ENCODE measurements around the gene ST7. TPM values are rescaled to one million over a fixed set of nuclear protein-coding genes. Genes with fewer than 3 reads are reported as not detected.
A peak's percentile ranks its signal among the peaks of the same experiment; 100 is the strongest.

The ST7 gene
- total and polyA plus RNA-seq, 7 experiments from 2014 or later = 2.1 to 6.4 (median 4.1) TPM

DNA sequence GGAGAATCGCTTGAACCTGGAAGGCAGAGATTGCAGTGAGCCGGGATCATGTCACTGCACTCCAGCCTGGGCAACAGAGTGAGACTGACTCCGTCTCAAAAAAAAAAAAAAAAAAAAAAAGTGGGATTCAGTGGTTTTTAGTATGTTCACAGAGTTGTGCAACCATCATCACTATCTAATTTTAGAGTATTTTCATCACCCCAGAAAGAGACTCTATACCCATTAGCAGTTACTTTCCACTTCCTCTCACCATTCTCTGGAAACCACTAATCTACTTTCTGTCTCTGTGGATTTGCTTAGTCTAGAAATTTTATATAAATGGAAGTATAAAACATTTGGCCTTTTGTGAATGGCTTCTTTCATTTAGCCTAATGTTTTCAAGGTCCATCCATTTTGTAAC lies 113.4 kb downstream of the ST7 start:
- Mint-ChIP-seq H3K4me3 (no peak overlapping the region), H3K27ac (no peak overlapping the region), H3K9me3 (no peaks in the 10 kb centered on the region), H3K36me3 (peaks cover 0 to 3% (median 0%) of the 10 kb centered on the region in 5 donors), H3K27me3 (peaks cover 0 to 17% (median 0%) of the 10 kb centered on the region in 5 donors), H3K4me1 (peaks cover 0 to 27% (median 15%) of the 10 kb centered on the region in 7 donors)
- H3K27ac ChIP-seq (ENCODE audit: low read depth, low read length) = no peak overlapping the region
- ATAC-seq = no peak
- peaks cover 0 to 8% of the 10 kb centered on the region in 2 donors for H3K4me1 ChIP-seq (ENCODE audit: control insufficient read depth in 2 of 2, insufficient read depth in 2 of 2, low read length in 2 of 2)
- intact Hi-C loops (cut with micrococcal nuclease) = no loop called here
- CTCF ChIA-PET = no interaction called here
- POLR2A ChIA-PET = no interaction called here
- no peaks in the 10 kb centered on the region for H3K36me3 ChIP-seq (ENCODE audit: control insufficient read depth in 2 of 3, insufficient read depth in 3 of 3, low read length in 3 of 3)
- no peak for DNase-seq
- H3K9me3 ChIP-seq (ENCODE audit: control insufficient read depth in 2 of 3, low read length in 3 of 3) = no peaks in the 10 kb centered on the region
- no peak overlapping the region for H3K4me3 ChIP-seq (ENCODE audit: low read length)
- no peaks in the 10 kb centered on the region for H3K27me3 ChIP-seq (ENCODE audit: control insufficient read depth in 2 of 2, insufficient read depth in 2 of 2, low read length in 2 of 2)

GRCh38 chr7:117067340-117067739 lies 114.0 kb downstream of the ST7 start:
- H3K4me3 ChIP-seq (ENCODE audit: low read length) = no peak overlapping the region
- intact Hi-C loops (cut with micrococcal nuclease) = no loop called here
- H3K27me3 Mint-ChIP-seq = peaks cover 0 to 17% (median 0%) of the 10 kb centered on the region in 5 donors
- no peaks in the 10 kb centered on the region for H3K9me3 ChIP-seq (ENCODE audit: control insufficient read depth in 2 of 3, low read length in 3 of 3)
- no peaks in the 10 kb centered on the region for H3K27me3 ChIP-seq (ENCODE audit: control insufficient read depth in 2 of 2, insufficient read depth in 2 of 2, low read length in 2 of 2)
- no peaks in the 10 kb centered on the region for H3K9me3 Mint-ChIP-seq
- DNase-seq (no peak), ATAC-seq (no peak)
- POLR2A ChIA-PET = no interaction called here
- H3K4me3 Mint-ChIP-seq = no peak overlapping the region
- H3K27ac ChIP-seq (ENCODE audit: low read depth, low read length) = no peak overlapping the region
- H3K4me1 Mint-ChIP-seq = peaks cover 0 to 27% (median 15%) of the 10 kb centered on the region in 7 donors
- H3K36me3 ChIP-seq (ENCODE audit: control insufficient read depth in 2 of 3, insufficient read depth in 3 of 3, low read length in 3 of 3) = no peaks in the 10 kb centered on the region
- CTCF ChIA-PET = no interaction called here
- H3K4me1 ChIP-seq (ENCODE audit: control insufficient read depth in 2 of 2, insufficient read depth in 2 of 2, low read length in 2 of 2) = peaks cover 0 to 8% of the 10 kb centered on the region in 2 donors
- H3K36me3 Mint-ChIP-seq = peaks cover 0 to 3% (median 0%) of the 10 kb centered on the region in 5 donors
- H3K27ac Mint-ChIP-seq = no peak overlapping the region

GRCh38 chr7:117068511-117069145 lies 115.3 kb downstream of the ST7 start:
- H3K36me3 Mint-ChIP-seq = peaks cover 0 to 3% (median 0%) of the 10 kb centered on the region in 5 donors
- H3K27me3 Mint-ChIP-seq = peaks cover 0 to 15% (median 0%) of the 10 kb centered on the region in 5 donors
- Histone ChIP-seq H3K36me3 (ENCODE audit: control insufficient read depth in 2 of 3, insufficient read depth in 3 of 3, low read length in 3 of 3) (no peaks in the 10 kb centered on the region), H3K4me3 (ENCODE audit: low read length) (no peak overlapping the region), H3K27ac (ENCODE audit: low read depth, low read length) (no peak overlapping the region), H3K4me1 (ENCODE audit: control insufficient read depth in 2 of 2, insufficient read depth in 2 of 2, low read length in 2 of 2) (peaks cover 0 to 8% of the 10 kb centered on the region in 2 donors), H3K9me3 (ENCODE audit: control insufficient read depth in 2 of 3, low read length in 3 of 3) (no peaks in the 10 kb centered on the region), H3K27me3 (ENCODE audit: control insufficient read depth in 2 of 2, insufficient read depth in 2 of 2, low read length in 2 of 2) (no peaks in the 10 kb centered on the region)
- DNase-seq (peak in 4 of 9 donors; percentile 2 to 12 (median 8)), ATAC-seq (no peak)
- ChIA-PET POLR2A (no interaction called here), CTCF (no interaction called here)
- intact Hi-C loops (cut with micrococcal nuclease) = no loop called here
- no peak overlapping the region for H3K27ac Mint-ChIP-seq
- peak overlapping the region in 1 of 10 donors; percentile 30 for H3K4me3 Mint-ChIP-seq
- H3K9me3 Mint-ChIP-seq = no peaks in the 10 kb centered on the region
- H3K4me1 Mint-ChIP-seq = peaks cover 0 to 32% (median 20%) of the 10 kb centered on the region in 7 donors

- DNase-seq (no peak), ATAC-seq (no peak)
- Histone ChIP-seq H3K36me3 (ENCODE audit: control insufficient read depth in 2 of 3, insufficient read depth in 3 of 3, low read length in 3 of 3) (no peaks in the 10 kb centered on the region), H3K4me1 (ENCODE audit: control insufficient read depth in 2 of 2, insufficient read depth in 2 of 2, low read length in 2 of 2) (peaks cover 0 to 8% of the 10 kb centered on the region in 2 donors), H3K27me3 (ENCODE audit: control insufficient read depth in 2 of 2, insufficient read depth in 2 of 2, low read length in 2 of 2) (no peaks in the 10 kb centered on the region), H3K9me3 (ENCODE audit: control insufficient read depth in 2 of 3, low read length in 3 of 3) (no peaks in the 10 kb centered on the region), H3K27ac (ENCODE audit: low read depth, low read length) (no peak overlapping the region), H3K4me3 (ENCODE audit: low read length) (no peak overlapping the region)
- no peak overlapping the region for H3K4me3 Mint-ChIP-seq
- ChIA-PET CTCF (interaction anchor here (0.6 kb wide), 1 partner anchor 80 kb away, joined by 4 read pairs; no protein-coding TSS in a partner anchor), POLR2A (no interaction called here)
- H3K36me3 Mint-ChIP-seq = peaks cover 0 to 3% (median 0%) of the 10 kb centered on the region in 5 donors
- intact Hi-C loops (cut with micrococcal nuclease) = no loop called here
- H3K4me1 Mint-ChIP-seq = peaks cover 0 to 32% (median 20%) of the 10 kb centered on the region in 7 donors
- no peaks in the 10 kb centered on the region for H3K9me3 Mint-ChIP-seq
- H3K27me3 Mint-ChIP-seq = peaks cover 0 to 15% (median 0%) of the 10 kb centered on the region in 5 donors
- no peak overlapping the region for H3K27ac Mint-ChIP-seq
Measured at GRCh38 chr7:117069379-117069778, 116.1 kb downstream of the ST7 start.

DNA sequence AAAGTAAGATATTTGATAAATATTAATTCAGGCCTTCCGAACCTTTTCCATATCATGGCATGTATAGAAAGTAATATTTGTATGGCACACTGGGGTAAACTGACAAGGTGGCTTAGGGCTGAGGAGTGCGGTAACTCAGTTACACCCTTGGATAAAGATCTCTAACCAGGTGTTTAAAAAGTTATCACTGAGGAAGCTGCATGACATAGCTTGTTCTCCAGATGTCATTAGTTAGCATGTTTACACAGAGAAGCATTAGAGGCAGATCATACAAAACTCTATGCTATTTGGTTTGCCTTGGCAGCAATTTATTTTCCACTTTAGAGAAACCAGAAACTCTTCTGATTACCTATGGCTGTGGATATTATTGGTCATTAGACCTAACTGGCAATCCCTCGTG lies 118.2 kb downstream of the ST7 start:
- Mint-ChIP-seq H3K4me1 (peaks cover 0 to 32% (median 21%) of the 10 kb centered on the region in 7 donors), H3K4me3 (no peak overlapping the region), H3K27me3 (peaks cover 0 to 7% (median 0%) of the 10 kb centered on the region in 5 donors), H3K9me3 (peaks cover 0 to 6% (median 0%) of the 10 kb centered on the region in 11 donors), H3K36me3 (peaks cover 0 to 4% (median 0%) of the 10 kb centered on the region in 5 donors), H3K27ac (no peak overlapping the region)
- no peak for DNase-seq
- intact Hi-C loops (cut with micrococcal nuclease) = no loop called here
- Histone ChIP-seq H3K4me3 (ENCODE audit: low read length) (no peak overlapping the region), H3K27ac (ENCODE audit: low read depth, low read length) (no peak overlapping the region), H3K4me1 (ENCODE audit: control insufficient read depth in 2 of 2, insufficient read depth in 2 of 2, low read length in 2 of 2) (peaks cover 0 to 8% of the 10 kb centered on the region in 2 donors), H3K27me3 (ENCODE audit: control insufficient read depth in 2 of 2, insufficient read depth in 2 of 2, low read length in 2 of 2) (no peaks in the 10 kb centered on the region), H3K9me3 (ENCODE audit: control insufficient read depth in 2 of 3, low read length in 3 of 3) (no peaks in the 10 kb centered on the region), H3K36me3 (ENCODE audit: control insufficient read depth in 2 of 3, insufficient read depth in 3 of 3, low read length in 3 of 3) (no peaks in the 10 kb centered on the region)
- ChIA-PET POLR2A (no interaction called here), CTCF (no interaction called here)
- ATAC-seq = no peak

GRCh38 chr7:117072620-117073118 lies 119.4 kb downstream of the ST7 start:
- POLR2A ChIA-PET = no interaction called here
- peaks cover 0 to 24% (median 20%) of the 10 kb centered on the region in 7 donors for H3K4me1 Mint-ChIP-seq
- peaks cover 0 to 4% (median 0%) of the 10 kb centered on the region in 5 donors for H3K27me3 Mint-ChIP-seq
- Histone ChIP-seq H3K27ac (ENCODE audit: low read depth, low read length) (no peak overlapping the region), H3K4me1 (ENCODE audit: control insufficient read depth in 2 of 2, insufficient read depth in 2 of 2, low read length in 2 of 2) (peaks cover 0 to 8% of the 10 kb centered on the region in 2 donors), H3K36me3 (ENCODE audit: control insufficient read depth in 2 of 3, insufficient read depth in 3 of 3, low read length in 3 of 3) (no peaks in the 10 kb centered on the region), H3K27me3 (ENCODE audit: control insufficient read depth in 2 of 2, insufficient read depth in 2 of 2, low read length in 2 of 2) (no peaks in the 10 kb centered on the region), H3K4me3 (ENCODE audit: low read length) (no peak overlapping the region), H3K9me3 (ENCODE audit: control insufficient read depth in 2 of 3, low read length in 3 of 3) (no peaks in the 10 kb centered on the region)
- CTCF ChIA-PET = no interaction called here
- DNase-seq = no peak
- ATAC-seq = peak; percentile 38
- H3K36me3 Mint-ChIP-seq = peaks cover 0 to 4% (median 0%) of the 10 kb centered on the region in 5 donors
- peaks cover 0 to 11% (median 4%) of the 10 kb centered on the region in 11 donors for H3K9me3 Mint-ChIP-seq
- intact Hi-C loops (cut with micrococcal nuclease) = no loop called here
- H3K27ac Mint-ChIP-seq = peak overlapping the region in 1 of 9 donors; percentile 26
- H3K4me3 Mint-ChIP-seq = no peak overlapping the region

- Histone ChIP-seq H3K27ac (ENCODE audit: low read depth, low read length) (no peak overlapping the region), H3K27me3 (ENCODE audit: control insufficient read depth in 2 of 2, insufficient read depth in 2 of 2, low read length in 2 of 2) (no peaks in the 10 kb centered on the region), H3K4me1 (ENCODE audit: control insufficient read depth in 2 of 2, insufficient read depth in 2 of 2, low read length in 2 of 2) (no peaks in the 10 kb centered on the region), H3K9me3 (ENCODE audit: control insufficient read depth in 2 of 3, low read length in 3 of 3) (no peaks in the 10 kb centered on the region), H3K4me3 (ENCODE audit: low read length) (no peak overlapping the region), H3K36me3 (ENCODE audit: control insufficient read depth in 2 of 3, insufficient read depth in 3 of 3, low read length in 3 of 3) (no peaks in the 10 kb centered on the region)
- ATAC-seq = no peak
- peaks cover 0 to 2% (median 0%) of the 10 kb centered on the region in 5 donors for H3K27me3 Mint-ChIP-seq
- intact Hi-C loops (cut with micrococcal nuclease) = no loop called here
- DNase-seq = no peak
- H3K9me3 Mint-ChIP-seq = peaks cover 0 to 11% (median 4%) of the 10 kb centered on the region in 11 donors
- ChIA-PET CTCF (no interaction called here), POLR2A (no interaction called here)
- peaks cover 0 to 4% (median 0%) of the 10 kb centered on the region in 5 donors for H3K36me3 Mint-ChIP-seq
- no peak overlapping the region for H3K4me3 Mint-ChIP-seq
- H3K4me1 Mint-ChIP-seq = peaks cover 0 to 14% (median 6%) of the 10 kb centered on the region in 7 donors
- no peak overlapping the region for H3K27ac Mint-ChIP-seq
Measured at GRCh38 chr7:117074378-117074777, 121.1 kb downstream of the ST7 start.

Measured in naive thymus-derived CD4-positive, alpha-beta T cell (primary cell).